Measurements from ENCODE around the gene MTRF1L.

DNA sequence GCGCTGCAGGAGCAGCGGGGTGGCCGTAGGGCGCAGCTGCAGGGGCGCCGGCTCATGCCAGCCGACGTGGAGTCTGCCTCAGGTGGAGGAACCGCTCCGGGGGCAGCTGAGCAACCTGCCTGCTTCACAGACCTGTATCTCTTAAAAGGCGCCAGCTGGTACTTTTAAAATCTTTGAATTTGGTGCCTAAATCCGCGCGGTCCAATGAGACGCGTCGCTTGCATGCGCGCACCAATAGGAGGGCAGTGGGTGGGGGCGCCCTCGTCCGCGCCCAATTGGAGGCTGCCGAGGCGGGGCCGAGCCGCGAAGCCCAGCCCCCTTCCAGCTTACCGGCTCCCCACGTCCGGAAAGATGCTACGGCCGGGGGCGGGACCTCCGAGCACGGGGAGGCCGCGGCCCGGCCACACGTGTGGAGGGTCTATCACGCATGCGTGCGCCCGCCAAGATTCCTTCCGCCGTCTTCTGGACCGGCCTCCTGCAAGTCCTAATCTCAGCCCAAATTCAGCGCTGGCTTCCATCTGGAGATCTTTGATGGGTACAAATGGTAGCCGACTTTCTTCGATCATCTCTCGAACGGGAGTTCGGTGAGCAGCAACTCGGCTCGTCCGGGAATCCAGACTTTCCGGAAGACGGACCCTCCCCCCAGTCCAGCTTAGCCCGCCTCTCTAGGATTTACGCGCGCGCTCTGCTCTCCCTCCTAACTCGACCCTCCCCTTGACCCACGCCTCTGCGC lies 19.4 kb downstream of the MTRF1L start, which contains the start of gene FBXO5:
- TF ChIP-seq POLR2A (IDR thresholded peaks at IDR 0.05) (peak in 1 of 2 donors; percentile 6), CTCF (IDR thresholded peaks at IDR 0.05) (no peak), POLR2AphosphoS5 (IDR thresholded peaks at IDR 0.05; ENCODE audit: insufficient read depth in 1 of 2, low read depth in 1 of 2) (peak in 1 of 2 donors; percentile 86)
